ENCODE data around the gene GIGYF2.

DNA sequence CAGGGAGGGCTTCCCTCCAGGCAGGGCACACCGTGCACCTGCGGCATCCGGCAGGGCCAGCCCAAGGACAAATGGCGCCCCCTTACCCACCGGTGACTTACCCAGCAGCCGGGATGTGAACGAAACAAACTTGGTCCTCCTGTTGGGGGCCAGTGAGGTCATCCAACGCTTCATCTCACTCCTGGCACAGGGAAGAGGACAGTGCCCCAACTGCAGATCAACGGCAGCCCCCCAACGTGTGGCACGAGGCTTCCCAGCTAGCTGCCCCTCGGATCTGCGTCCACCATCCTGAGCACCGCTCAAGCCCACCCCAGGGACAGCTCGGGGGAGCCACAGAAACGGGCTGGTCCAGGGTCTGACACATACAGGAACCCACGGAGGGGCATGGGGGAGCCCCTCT, 185.0 kb downstream of the GIGYF2 start:
- TF ChIP-seq, protein P1, sequence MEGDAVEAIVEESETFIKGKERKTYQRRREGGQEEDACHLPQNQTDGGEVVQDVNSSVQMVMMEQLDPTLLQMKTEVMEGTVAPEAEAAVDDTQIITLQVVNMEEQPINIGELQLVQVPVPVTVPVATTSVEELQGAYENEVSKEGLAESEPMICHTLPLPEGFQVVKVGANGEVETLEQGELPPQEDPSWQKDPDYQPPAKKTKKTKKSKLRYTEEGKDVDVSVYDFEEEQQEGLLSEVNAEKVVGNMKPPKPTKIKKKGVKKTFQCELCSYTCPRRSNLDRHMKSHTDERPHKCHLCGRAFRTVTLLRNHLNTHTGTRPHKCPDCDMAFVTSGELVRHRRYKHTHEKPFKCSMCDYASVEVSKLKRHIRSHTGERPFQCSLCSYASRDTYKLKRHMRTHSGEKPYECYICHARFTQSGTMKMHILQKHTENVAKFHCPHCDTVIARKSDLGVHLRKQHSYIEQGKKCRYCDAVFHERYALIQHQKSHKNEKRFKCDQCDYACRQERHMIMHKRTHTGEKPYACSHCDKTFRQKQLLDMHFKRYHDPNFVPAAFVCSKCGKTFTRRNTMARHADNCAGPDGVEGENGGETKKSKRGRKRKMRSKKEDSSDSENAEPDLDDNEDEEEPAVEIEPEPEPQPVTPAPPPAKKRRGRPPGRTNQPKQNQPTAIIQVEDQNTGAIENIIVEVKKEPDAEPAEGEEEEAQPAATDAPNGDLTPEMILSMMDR (IDR thresholded peaks at IDR 0.05; ENCODE audit: low read length) = no peak
- no peak for TF ChIP-seq EZH2 (optimal IDR thresholded peaks at IDR 0.05; ENCODE audit: low read depth, low read length)
